ENCODE data around the gene ALDOB. TPM values are rescaled to one million over a fixed set of nuclear protein-coding genes. Genes with fewer than 3 reads are reported as not detected.

The ALDOB gene
- total RNA-seq, 1 experiment from 2014 or later: 1.2 TPM

DNA sequence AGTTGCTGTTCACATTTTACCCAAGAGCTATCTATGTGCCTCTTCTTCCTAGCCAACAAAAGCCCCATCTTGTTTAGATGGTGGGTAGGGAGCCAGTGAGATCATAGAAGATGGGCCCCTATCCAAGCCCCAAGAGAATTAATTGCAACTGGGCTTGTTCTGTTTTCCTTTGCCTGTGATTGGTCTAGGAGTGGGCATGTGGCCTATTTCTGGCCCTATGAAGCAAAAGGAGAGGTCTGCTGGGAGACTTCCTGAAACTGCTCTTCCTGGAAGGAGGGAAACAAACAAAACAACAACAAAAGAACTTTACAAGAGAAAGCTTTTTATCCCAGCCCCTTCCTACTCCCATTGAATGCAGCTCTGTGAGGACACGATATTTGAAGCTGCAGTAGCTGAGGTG lies 32.5 kb upstream of the ALDOB start:
- POLR2A ChIA-PET: no interaction called here
- TF ChIP-seq TCF7L2 (IDR thresholded peaks at IDR 0.05; ENCODE audit: borderline replicate concordance, extremely low read depth, insufficient read depth, insufficient read length): no peak
- TF ChIP-seq POLR2A (IDR thresholded peaks at IDR 0.05; ENCODE audit: borderline replicate concordance, extremely low read depth, insufficient read depth, insufficient read length): no peak
- TF ChIP-seq, protein P1, sequence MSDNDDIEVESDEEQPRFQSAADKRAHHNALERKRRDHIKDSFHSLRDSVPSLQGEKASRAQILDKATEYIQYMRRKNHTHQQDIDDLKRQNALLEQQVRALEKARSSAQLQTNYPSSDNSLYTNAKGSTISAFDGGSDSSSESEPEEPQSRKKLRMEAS (IDR thresholded peaks at IDR 0.05): no peak
- TF ChIP-seq, protein P2, sequence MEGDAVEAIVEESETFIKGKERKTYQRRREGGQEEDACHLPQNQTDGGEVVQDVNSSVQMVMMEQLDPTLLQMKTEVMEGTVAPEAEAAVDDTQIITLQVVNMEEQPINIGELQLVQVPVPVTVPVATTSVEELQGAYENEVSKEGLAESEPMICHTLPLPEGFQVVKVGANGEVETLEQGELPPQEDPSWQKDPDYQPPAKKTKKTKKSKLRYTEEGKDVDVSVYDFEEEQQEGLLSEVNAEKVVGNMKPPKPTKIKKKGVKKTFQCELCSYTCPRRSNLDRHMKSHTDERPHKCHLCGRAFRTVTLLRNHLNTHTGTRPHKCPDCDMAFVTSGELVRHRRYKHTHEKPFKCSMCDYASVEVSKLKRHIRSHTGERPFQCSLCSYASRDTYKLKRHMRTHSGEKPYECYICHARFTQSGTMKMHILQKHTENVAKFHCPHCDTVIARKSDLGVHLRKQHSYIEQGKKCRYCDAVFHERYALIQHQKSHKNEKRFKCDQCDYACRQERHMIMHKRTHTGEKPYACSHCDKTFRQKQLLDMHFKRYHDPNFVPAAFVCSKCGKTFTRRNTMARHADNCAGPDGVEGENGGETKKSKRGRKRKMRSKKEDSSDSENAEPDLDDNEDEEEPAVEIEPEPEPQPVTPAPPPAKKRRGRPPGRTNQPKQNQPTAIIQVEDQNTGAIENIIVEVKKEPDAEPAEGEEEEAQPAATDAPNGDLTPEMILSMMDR (IDR thresholded peaks at IDR 0.05 in 2 of 3, conservative IDR thresholded peaks at IDR 0.05 in 1 of 3; ENCODE audit: borderline replicate concordance in 1 of 3, insufficient read depth in 1 of 3, low read depth in 2 of 3, low read length in 2 of 3): no peak
- Histone ChIP-seq H3K27me3 (ENCODE audit: insufficient read depth, low read length) (no peaks in the 10 kb centered on the region), H3K9ac (ENCODE audit: low read length) (no peak overlapping the region), H3K9me3 (ENCODE audit: control insufficient read depth in 1 of 2, insufficient read depth in 1 of 2, low read depth in 1 of 2, low read length in 2 of 2) (no peaks in the 10 kb centered on the region), H3K9me2 (ENCODE audit: insufficient read depth) (no peaks in the 10 kb centered on the region), H3K4me3 (replicated peaks in 1 of 2; ENCODE audit: low read depth in 1 of 2, low read length in 2 of 2) (no peak overlapping the region), H3K79me2 (ENCODE audit: insufficient read depth, low read length) (no peaks in the 10 kb centered on the region), H3K36me3 (ENCODE audit: control insufficient read depth in 1 of 2, insufficient read depth in 2 of 2, low read length in 2 of 2) (no peaks in the 10 kb centered on the region; a peak in 1 of 4 replicates), H3K4me1 (ENCODE audit: control insufficient read depth in 1 of 2, insufficient read depth in 2 of 2, low read length in 2 of 2) (peaks cover 5 to 13% of the 10 kb centered on the region in 2 experiments; a peak in 3 of 4 replicates), H3K4me2 (ENCODE audit: low read length) (no peak overlapping the region), H4K20me1 (ENCODE audit: insufficient read depth) (no peaks in the 10 kb centered on the region), H3K27ac (ENCODE audit: low read depth, low read length) (no peak overlapping the region), H2AFZ (ENCODE audit: low read depth, low read length, poor library complexity, severe bottlenecking) (no peak overlapping the region)
- no peak for DNase-seq (ENCODE audit: low read depth, low spot score)
- CTCF ChIA-PET: interaction anchor here (1.4 to 3.7 kb wide), 3 partner anchors 9 to 79 kb away, joined by 3 to 18 read pairs (median 5); no protein-coding TSS in a partner anchor
- no TSS peak for BruUV-seq (replicated peaks)
- ATAC-seq: no peak
- RAD21 ChIA-PET (ENCODE audit: low non-redundant PET in 1 of 2, low total read pairs in 2 of 2, uncharacterized antibody in 2 of 2, unreplicated experiment in 2 of 2): interaction anchor here in 1 of 2 experiments (0.6 kb wide), 1 partner anchor 62 kb away, joined by 4 read pairs; no protein-coding TSS in a partner anchor
- intact Hi-C loops (cut with micrococcal nuclease): no loop called here

DNA sequence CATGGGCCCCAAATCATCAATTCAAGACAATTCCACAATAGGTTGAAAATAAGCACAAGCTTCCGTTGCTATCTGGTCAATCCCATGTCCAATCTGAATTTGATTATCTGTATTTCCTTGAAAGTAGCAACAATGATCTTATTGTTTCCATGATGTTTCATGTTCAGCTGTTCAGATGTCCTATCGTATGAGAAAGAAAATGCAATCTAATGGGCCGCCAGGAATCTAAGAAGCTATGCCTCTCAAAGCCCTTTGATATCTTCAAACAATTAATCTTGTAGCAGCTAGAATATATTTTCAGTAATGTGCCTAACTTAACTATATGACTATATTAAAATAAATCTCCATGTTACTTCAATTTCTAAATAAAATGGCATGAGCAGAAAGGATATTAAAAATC lies 32.1 kb upstream of the ALDOB start:
- Histone ChIP-seq H3K4me3 (replicated peaks in 1 of 2; ENCODE audit: low read depth in 1 of 2, low read length in 2 of 2) (no peak overlapping the region), H3K4me2 (ENCODE audit: low read length) (no peak overlapping the region), H3K4me1 (ENCODE audit: control insufficient read depth in 1 of 2, insufficient read depth in 2 of 2, low read length in 2 of 2) (peaks cover 10 to 17% of the 10 kb centered on the region in 2 experiments; a peak in 3 of 4 replicates), H3K36me3 (ENCODE audit: control insufficient read depth in 1 of 2, insufficient read depth in 2 of 2, low read length in 2 of 2) (no peaks in the 10 kb centered on the region; a peak in 1 of 4 replicates), H2AFZ (ENCODE audit: low read depth, low read length, poor library complexity, severe bottlenecking) (no peak overlapping the region), H3K27me3 (ENCODE audit: insufficient read depth, low read length) (no peaks in the 10 kb centered on the region), H3K27ac (ENCODE audit: low read depth, low read length) (no peak overlapping the region), H3K9me2 (ENCODE audit: insufficient read depth) (no peaks in the 10 kb centered on the region), H3K79me2 (ENCODE audit: insufficient read depth, low read length) (no peaks in the 10 kb centered on the region), H3K9me3 (ENCODE audit: control insufficient read depth in 1 of 2, insufficient read depth in 1 of 2, low read depth in 1 of 2, low read length in 2 of 2) (no peaks in the 10 kb centered on the region), H4K20me1 (ENCODE audit: insufficient read depth) (no peaks in the 10 kb centered on the region), H3K9ac (ENCODE audit: low read length) (no peak overlapping the region)
- intact Hi-C loops (cut with micrococcal nuclease): no loop called here
- no peak for DNase-seq (ENCODE audit: low read depth, low spot score)
- CTCF ChIA-PET: interaction anchor here (1.4 to 3.7 kb wide), 3 partner anchors 9 to 79 kb away, joined by 3 to 18 read pairs (median 5); no protein-coding TSS in a partner anchor
- no TSS peak for BruUV-seq (replicated peaks)
- RAD21 ChIA-PET (ENCODE audit: low non-redundant PET in 1 of 2, low total read pairs in 2 of 2, uncharacterized antibody in 2 of 2, unreplicated experiment in 2 of 2): interaction anchor here in 1 of 2 experiments (0.6 kb wide), 1 partner anchor 62 kb away, joined by 4 read pairs; no protein-coding TSS in a partner anchor
- POLR2A ChIA-PET: interaction anchor here (1.3 kb wide), 1 partner anchor 19 kb away, joined by 4 read pairs; a partner anchor contains a TSS
- no peak for ATAC-seq
- no peak for TF ChIP-seq RAD21 (IDR thresholded peaks at IDR 0.05; ENCODE audit: low read depth)
- no peak for TF ChIP-seq ZFX (IDR thresholded peaks at IDR 0.05)
- TF ChIP-seq, protein P3, sequence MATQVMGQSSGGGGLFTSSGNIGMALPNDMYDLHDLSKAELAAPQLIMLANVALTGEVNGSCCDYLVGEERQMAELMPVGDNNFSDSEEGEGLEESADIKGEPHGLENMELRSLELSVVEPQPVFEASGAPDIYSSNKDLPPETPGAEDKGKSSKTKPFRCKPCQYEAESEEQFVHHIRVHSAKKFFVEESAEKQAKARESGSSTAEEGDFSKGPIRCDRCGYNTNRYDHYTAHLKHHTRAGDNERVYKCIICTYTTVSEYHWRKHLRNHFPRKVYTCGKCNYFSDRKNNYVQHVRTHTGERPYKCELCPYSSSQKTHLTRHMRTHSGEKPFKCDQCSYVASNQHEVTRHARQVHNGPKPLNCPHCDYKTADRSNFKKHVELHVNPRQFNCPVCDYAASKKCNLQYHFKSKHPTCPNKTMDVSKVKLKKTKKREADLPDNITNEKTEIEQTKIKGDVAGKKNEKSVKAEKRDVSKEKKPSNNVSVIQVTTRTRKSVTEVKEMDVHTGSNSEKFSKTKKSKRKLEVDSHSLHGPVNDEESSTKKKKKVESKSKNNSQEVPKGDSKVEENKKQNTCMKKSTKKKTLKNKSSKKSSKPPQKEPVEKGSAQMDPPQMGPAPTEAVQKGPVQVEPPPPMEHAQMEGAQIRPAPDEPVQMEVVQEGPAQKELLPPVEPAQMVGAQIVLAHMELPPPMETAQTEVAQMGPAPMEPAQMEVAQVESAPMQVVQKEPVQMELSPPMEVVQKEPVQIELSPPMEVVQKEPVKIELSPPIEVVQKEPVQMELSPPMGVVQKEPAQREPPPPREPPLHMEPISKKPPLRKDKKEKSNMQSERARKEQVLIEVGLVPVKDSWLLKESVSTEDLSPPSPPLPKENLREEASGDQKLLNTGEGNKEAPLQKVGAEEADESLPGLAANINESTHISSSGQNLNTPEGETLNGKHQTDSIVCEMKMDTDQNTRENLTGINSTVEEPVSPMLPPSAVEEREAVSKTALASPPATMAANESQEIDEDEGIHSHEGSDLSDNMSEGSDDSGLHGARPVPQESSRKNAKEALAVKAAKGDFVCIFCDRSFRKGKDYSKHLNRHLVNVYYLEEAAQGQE (IDR thresholded peaks at IDR 0.05; ENCODE audit: low read depth): no peak
- TF ChIP-seq SRF (IDR thresholded peaks at IDR 0.05; ENCODE audit: low read depth): no peak
- TF ChIP-seq, protein P4, sequence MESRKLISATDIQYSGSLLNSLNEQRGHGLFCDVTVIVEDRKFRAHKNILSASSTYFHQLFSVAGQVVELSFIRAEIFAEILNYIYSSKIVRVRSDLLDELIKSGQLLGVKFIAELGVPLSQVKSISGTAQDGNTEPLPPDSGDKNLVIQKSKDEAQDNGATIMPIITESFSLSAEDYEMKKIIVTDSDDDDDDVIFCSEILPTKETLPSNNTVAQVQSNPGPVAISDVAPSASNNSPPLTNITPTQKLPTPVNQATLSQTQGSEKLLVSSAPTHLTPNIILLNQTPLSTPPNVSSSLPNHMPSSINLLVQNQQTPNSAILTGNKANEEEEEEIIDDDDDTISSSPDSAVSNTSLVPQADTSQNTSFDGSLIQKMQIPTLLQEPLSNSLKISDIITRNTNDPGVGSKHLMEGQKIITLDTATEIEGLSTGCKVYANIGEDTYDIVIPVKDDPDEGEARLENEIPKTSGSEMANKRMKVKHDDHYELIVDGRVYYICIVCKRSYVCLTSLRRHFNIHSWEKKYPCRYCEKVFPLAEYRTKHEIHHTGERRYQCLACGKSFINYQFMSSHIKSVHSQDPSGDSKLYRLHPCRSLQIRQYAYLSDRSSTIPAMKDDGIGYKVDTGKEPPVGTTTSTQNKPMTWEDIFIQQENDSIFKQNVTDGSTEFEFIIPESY (IDR thresholded peaks at IDR 0.05; ENCODE audit: extremely low read depth, insufficient replicate concordance, low read length): no peak
- TF ChIP-seq SP1 (IDR thresholded peaks at IDR 0.05; ENCODE audit: low read depth): no peak
- TF ChIP-seq SIN3A (IDR thresholded peaks at IDR 0.05; ENCODE audit: low read depth): no peak
